SKM-1 (cell line): ENCODE measurements around the gene EMC8.
A peak's percentile ranks its signal among the peaks of the same experiment; 100 is the strongest.
"Not testable (repeated sequence)": the region's sequence is repeated elsewhere in the genome, so short reads cannot be mapped to it uniquely, and the experiment has no call there.

Experiments
- DNase-seq: peaks from one replicate; lab custom pipeline; 2025; ENCODE audit not compliant: unreplicated experiment; lab: John Stamatoyannopoulos, UW

Gene EMC8

DNA sequence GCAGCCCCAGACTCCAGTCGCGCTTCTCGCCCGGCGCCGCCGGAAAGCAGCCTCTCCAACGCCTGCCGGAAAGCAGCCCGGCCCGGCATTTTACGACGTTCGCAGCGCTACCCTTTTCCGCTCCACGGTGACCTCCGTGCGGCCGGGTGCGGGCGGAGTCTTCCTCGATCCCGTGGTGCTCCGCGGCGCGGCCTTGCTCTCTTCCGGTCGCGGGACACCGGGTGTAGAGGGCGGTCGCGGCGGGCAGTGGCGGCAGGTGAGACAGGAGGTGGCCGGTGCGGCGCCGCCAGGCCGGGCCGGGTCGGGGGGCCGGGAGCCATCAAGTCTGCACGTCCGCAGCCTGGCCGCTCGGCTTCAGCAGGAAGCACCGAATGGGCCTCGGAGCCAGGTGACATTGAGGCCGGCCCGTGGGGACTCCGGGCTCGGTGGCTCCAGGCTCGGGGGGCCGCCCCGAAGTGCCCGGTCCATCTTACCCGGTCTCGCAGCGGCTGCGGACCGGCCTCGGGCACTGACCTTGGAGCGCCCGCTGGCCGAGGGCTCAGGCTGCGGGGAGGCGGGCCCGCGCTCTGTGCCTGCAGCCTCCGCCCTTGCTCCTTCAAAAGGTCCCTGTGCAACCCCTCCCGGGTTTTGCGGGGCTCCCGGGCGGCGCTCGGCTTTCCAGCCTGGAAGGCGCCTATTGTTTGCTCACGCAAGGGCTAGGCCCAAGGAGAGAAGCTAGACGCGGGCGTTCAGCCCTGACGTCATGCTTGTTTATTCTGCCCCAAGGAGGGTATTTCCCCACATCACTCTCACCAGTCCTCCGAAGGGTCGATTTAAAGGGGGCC, at the start of gene EMC8, which contains the start of gene COX4I1:
Gene EMC8, minus strand, starts transcription at position 48 of the 824 bp plus-strand sequence. CDS start 249 bp downstream, outside the sequence.
Gene COX4I1, plus strand, starts transcription at position 199 of the 824 bp plus-strand sequence. CDS start 1,511 bp downstream, outside the sequence.
- DNase-seq: peak; percentile 78

- no peak for DNase-seq
These were observed 49.6 kb upstream of the EMC8 start for GRCh38 chr16:85848986-85849385.

DNA sequence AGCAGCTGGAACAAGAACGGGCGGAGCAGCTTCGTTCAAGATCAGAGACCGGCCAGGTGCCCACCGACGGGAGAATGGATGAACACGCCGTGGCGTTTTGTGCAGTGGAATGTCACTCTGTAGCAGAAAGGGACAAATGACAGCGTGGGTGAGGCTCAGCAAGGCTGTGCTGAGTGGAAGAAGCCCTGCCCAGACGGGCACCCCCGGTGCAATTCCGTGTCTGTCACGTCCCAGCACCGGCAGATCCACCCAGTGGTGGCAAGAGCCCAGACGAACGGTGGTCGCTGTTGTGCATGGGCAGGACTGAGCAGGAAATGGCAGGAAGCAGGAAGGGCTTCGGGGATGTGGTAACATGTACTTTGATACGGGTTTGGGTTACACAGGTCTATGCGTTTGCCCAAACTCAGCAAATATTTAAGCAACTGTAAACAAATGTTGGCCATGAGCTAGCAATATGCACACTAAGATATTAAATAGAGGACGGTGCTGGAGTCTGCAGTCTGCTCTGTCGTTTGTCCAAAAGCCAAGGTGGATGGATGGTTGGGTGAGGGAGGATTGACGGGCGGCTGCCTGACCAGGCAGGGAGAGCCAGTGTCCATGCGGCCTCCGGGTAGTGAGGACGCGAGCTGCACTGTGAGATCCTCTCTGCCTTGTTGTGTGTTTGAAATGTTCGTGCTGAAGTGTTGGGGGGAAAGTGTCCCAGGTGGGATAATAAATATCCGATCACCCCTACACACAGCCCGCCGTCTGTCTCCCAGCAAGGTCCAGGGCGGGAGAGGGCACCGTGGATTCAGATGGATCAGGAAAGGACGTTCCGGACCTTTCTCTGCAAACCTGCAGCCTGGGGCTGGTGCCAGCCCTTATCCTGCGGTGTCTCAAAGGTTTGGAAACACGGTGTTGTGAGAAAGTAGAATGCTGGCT, 48.6 kb upstream of the EMC8 start:
- no peak for DNase-seq

- DNase-seq: no peak
These were observed 47.7 kb upstream of the EMC8 start for GRCh38 chr16:85847036-85847435.

DNA sequence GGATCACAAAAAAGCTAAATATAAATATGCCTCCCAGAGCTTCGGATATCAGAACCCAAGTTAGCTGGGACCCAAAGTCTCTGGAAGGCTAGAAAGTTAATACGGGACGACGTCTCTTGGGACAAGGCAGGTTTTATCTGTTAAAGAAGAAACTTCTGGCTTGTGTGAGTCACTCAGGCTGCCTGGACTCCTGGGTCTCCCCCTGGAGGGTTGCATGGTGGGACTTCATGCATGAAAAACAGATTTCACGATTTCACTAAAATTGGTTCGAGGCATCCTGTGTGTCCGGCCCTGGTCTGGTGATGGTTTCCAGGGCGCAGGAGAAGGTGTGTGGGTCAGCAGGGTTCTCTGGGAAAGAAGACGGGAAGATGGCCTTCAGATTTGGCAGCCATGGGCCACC, 47.1 kb upstream of the EMC8 start:
- DNase-seq: no peak

- DNase-seq: no peak
These were observed 45.9 kb upstream of the EMC8 start for GRCh38 chr16:85845266-85845665.

DNA sequence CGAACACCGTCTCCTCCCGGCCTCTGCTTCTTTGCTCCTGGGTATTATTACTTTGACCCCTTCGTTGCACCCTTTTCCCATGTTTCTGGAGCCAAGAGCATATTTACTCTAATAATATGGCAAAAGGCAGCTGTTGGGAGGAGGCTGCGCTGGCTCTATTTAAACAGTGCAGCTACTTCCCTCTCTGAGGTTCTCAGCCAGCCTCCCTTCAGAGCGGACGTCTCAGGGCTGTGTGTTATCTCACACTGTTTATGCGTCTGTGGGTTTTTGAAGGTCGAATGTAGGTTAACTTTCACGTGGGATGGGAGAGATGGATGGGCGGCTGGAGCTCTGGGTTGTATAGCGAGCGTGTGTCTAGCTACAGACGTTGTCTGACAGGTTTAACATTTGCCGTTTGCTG, 45.4 kb upstream of the EMC8 start:
- DNase-seq: peak; percentile 45

DNA sequence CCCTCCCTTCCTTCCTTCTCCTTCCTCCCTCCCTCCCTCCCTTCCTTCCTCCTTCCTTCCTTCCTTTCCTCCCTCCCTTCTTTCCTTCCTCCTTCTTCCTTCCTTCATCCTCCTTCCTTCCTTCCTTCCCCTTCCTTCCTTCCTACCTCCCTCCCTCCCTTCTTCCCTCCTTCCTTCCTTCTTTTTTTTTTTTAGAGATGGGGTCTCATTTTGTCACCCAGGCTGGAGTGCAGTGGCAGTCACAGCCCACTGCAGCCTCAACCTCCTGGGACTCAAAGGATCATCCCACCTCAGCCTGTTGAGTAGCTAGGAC, 44.8 kb upstream of the EMC8 start:
- DNase-seq: no peak

DNA sequence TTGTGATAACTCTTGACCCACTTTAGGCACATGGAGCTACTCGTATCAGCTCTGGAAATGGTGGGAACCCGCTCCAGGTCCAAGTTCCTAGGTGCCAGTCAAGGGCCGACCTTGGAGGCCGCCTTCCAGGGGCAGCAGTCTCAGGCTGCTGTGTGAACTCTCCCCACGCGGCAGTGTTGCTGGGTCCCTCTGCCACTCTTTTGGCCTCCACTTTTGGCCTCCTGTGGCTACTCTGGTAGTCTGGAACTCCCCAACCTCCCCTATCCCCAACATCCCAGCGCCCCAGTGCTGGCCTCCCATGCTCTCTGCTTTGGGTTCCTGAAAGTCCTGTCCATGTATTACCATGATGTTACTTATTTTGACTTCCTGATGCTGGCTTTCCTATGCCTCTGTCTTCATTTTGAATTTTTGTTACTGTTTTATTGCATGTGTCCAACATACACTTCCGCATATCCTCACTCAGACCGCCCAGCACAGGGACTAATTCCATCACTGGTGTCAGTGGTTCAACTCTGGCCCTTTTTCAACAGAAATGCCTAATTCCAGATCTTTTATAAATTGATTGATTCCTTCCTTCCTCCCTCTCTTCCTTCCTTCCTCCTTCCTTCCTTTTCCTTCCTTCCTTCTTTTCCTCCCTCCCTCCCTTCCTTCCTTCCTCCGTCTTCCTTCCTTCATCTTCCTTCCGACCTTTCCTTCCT, 44.3 kb upstream of the EMC8 start:
- DNase-seq: no peak

DNA sequence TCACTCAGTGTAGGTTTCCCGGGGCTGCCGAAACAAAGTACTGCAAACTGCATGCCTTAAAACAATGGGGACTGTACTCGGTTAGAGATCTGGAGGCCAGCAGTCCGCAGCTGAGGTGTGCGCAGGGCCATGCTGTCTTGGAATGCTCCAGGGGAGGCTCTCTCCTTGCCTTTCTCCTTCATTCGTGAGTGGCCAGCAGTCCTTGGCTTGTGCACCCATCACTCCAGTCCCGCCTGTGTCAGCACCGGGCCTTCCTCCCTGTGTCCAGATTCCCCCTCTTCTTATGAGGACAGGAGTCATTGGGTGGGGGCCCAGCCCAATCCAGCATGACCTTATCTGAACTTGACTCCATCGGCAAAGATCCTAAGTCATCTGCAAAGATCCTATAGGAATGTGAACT, 43.5 kb upstream of the EMC8 start:
- DNase-seq: no peak

- DNase-seq: no peak
These were observed 43.1 kb upstream of the EMC8 start for GRCh38 chr16:85842435-85842834.

DNA sequence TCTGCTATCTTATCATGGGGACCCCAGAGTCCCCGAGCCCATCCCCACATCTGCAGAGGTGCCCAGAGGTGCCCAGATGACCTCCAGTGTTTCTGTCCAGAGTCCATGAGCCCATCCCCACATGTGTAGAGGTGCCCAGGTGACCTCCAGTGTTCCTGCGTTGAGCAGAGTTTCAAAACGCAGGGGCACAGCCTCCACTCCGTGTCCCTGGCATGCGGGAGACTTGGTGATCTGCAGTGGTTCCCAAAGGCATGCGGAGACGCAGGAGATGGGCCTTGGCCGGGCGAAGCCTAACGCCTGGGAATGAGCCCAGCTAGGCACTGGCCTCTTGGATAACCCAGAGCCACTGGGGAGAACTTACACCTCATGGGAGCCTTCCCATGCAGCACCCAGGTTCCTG, 41.5 kb upstream of the EMC8 start:
- DNase-seq: no peak

- DNase-seq: no peak
These were observed 41.1 kb upstream of the EMC8 start for GRCh38 chr16:85840395-85840794.

GRCh38 chr16:85839681-85840240, 40.4 kb upstream of the EMC8 start:
- no peak for DNase-seq

DNA sequence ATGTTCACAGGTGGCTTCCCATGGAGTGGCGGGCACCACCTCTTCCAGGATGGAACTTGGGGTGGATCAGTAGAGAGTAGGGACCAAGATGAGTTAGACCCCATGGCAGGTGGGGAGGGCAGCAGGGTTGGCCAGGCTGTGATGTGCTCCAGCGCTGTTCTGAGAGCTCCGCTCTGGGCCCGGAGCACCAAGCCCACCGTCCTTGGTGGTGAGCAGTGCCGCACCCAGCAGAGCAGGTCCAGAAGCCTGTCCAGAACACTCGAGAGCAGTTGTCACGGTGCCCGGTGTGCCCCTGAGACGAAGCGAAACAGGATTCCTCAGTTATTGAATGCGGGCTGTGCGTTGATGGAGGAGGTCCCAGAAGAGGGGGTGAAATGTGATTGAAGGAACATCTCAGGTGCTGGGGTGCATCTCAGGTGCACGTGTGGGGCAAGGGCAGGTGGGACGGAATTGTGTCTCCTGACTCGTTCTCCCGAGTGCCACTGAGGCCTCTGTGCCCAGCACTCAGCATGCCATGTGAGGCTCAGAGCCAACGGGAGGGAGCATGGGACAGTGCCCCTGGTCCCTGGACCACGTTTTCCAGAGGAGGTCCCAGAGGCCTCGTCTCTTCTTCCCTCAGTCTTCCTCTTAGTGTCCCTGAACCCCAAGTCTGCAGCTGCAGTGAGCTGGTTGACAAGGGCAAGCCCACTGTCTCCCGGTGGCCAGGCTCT, 39.7 kb upstream of the EMC8 start:
- DNase-seq: no peak

GRCh38 chr16:85838381-85838780, 39.0 kb upstream of the EMC8 start:
- peak; percentile 60 for DNase-seq

GRCh38 chr16:85837654-85838053, 38.3 kb upstream of the EMC8 start:
- not testable (repeated sequence) for DNase-seq

GRCh38 chr16:85836706-85837582, 37.6 kb upstream of the EMC8 start:
- DNase-seq: no peak

DNA sequence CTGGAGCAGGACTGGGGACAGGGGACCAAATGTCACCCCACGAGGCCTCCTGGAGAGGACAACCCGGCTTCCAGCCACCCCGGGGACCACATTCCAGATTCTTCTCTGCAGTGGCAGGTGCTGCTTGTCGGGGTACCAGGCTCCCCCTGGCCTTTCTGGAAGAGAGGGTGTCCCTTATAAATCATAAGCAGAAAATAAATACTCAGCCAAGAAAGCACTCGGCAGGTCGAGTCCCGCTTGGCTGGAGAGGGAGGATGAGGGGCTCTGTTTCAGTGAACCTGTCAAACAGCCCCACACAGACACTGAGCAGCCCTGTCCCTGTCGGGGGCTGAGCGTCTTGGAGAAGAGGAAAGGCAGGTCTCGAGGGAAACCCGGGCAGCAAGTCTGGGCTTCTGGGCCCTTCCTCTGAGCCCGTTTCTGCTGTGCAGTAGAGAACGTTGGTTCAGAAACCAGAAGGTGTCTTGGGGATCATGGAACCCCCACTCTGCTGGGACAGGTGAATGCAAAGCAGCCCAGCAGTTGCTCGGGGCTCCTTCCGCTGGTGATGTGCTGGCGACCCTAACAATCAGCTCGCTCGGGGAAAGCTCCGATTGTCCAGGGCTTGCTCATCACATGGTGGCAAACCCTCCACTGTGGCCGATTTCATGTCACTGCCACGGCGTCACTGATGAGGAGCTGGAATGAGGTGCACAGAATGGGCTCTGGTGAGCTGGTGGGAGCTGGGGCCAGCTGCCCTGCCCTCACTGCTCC, 36.8 kb upstream of the EMC8 start:
- DNase-seq: no peak
